OCI-LY1 (cell line): ENCODE data around the gene WDR59.

Experiments used
- H2AFZ ChIP-seq: fragments of 200-600 bp; sonication (generic), shearing (Covaris generic); 2 replicates; pipeline ENCODE4 v1.6.0; 2014; ENCODE audit warnings: antibody characterized with exemption, mild to moderate bottlenecking, low read length
- H3F3A ChIP-seq: fragments of 200-600 bp; sonication (generic), shearing (Covaris generic); 2 replicates; pipeline ENCODE4 v1.6.0; 2014; ENCODE audit warnings: mild to moderate bottlenecking, antibody characterized with exemption, low read length, moderate library complexity; ENCODE audit not compliant: insufficient read depth
- H3K27ac ChIP-seq: fragments of 200-600 bp; sonication (generic); 2 replicates; pipeline ENCODE4 v1.5.1; 2014; ENCODE audit warnings: low read length, mixed run types, mild to moderate bottlenecking, low read depth; ENCODE audit not compliant: poor library complexity, severe bottlenecking
- H3K27me3 ChIP-seq: fragments of 200-600 bp; sonication (generic); 2 replicates; pipeline ENCODE4 v1.6.0; 2014; ENCODE audit warnings: antibody characterized with exemption, mild to moderate bottlenecking, low read length, moderate library complexity; ENCODE audit not compliant: insufficient read depth
- H3K36me3 ChIP-seq: fragments of 200-600 bp; sonication (generic); 2 replicates; pipeline ENCODE4 v1.6.1; 2014; ENCODE audit warnings: mild to moderate bottlenecking, antibody characterized with exemption, low read length, moderate library complexity, mixed read lengths; ENCODE audit not compliant: insufficient read depth
- H3K4me1 ChIP-seq: fragments of 200-600 bp; sonication (generic); 2 replicates; pipeline ENCODE4 v1.5.1; 2014; ENCODE audit warnings: mild to moderate bottlenecking, low read length, moderate library complexity; ENCODE audit not compliant: insufficient read depth, severe bottlenecking
- H3K4me2 ChIP-seq: fragments of 200-600 bp; sonication (generic), shearing (Covaris generic); 2 replicates; pipeline ENCODE4 v1.6.1; 2014; ENCODE audit warnings: low read length
- H3K4me3 ChIP-seq: fragments of 200-600 bp; sonication (generic); 2 replicates; pipeline ENCODE4 v1.5.1; 2014; ENCODE audit warnings: low read length, low read depth, mild to moderate bottlenecking, mixed read lengths; ENCODE audit not compliant: poor library complexity, severe bottlenecking
- H3K79me2 ChIP-seq: fragments of 200-600 bp; shearing (Covaris generic); 2 replicates; pipeline ENCODE4 v1.6.1; 2016; ENCODE audit warnings: mixed run types, low read length, mixed read lengths; ENCODE audit not compliant: insufficient read depth
- H3K9ac ChIP-seq: fragments of 200-600 bp; sonication (generic), shearing (Covaris generic); 2 replicates; pipeline ENCODE4 v1.6.1; 2014; ENCODE audit warnings: mild to moderate bottlenecking, low read length, mixed read lengths
- H3K9me2 ChIP-seq: fragments of 200-600 bp; sonication (generic), shearing (Covaris generic); 2 replicates; pipeline ENCODE4 v1.6.1; 2014; ENCODE audit warnings: low read depth, mild to moderate bottlenecking, low read length, mixed read lengths
- H3K9me3 ChIP-seq: fragments of 200-600 bp; shearing (Covaris generic); 2 replicates; pipeline ENCODE4 v1.6.1; 2014; ENCODE audit warnings: low read length, mixed read lengths
- H4K20me1 ChIP-seq: fragments of 200-600 bp; sonication (generic), shearing (Covaris generic); 2 replicates; pipeline ENCODE4 v1.6.0; 2016; ENCODE audit warnings: mild to moderate bottlenecking, low read length; ENCODE audit not compliant: insufficient read depth
- EZH2 ChIP-seq: fragments of 200-600 bp; sonication (generic), shearing (Covaris generic); IDR thresholded peaks from 2 replicates; pipeline ENCODE4 v1.8.0; 2017; ENCODE audit warnings: borderline replicate concordance, mixed run types, mild to moderate bottlenecking, antibody characterized with exemption, low read length, moderate library complexity, mixed read lengths
- TF ChIP-seq, protein P1 (sequence below): fragments of 200-600 bp; sonication (generic), shearing (Covaris generic); IDR thresholded peaks from 2 replicates; pipeline ENCODE4 v1.5.1; 2017; ENCODE audit warnings: mild to moderate bottlenecking, antibody characterized with exemption, low read length, moderate library complexity, mixed read lengths

The WDR59 gene

DNA sequence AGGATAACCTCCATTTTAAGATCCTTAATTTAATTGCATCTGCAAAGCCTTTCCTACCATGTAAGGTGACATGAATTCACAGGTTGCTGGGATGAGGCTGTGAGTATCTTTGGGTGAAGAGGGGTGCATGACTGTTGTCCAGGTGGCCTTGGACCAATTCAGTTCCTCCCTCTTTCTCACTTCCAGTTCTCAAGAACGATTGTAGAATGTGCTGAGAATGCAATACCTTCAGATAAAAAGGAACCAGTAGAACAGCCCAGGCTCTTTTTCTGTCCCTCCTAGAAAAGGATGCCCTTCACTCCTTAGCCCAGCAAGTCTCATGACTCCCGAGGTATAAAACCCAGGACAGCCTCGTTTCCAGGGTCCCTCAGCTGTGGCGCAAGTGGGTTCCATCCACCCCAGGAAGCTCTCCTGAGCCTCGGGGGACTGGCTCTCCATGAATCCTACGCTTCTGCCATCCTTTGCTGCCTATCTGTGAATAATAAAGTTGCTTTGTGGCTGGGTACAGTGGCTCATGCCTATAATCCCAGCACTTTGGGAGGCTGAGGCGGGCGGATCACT, 148.7 kb downstream of the WDR59 start:
- H3K4me2 ChIP-seq = no peak overlapping the region
- H3K79me2 ChIP-seq = no peaks in the 10 kb centered on the region
- H3K4me3 ChIP-seq = no peak overlapping the region
- H3K9me3 ChIP-seq = no peaks in the 10 kb centered on the region
- no peak overlapping the region for H2AFZ ChIP-seq
- no peaks in the 10 kb centered on the region for H3K36me3 ChIP-seq
- no peaks in the 10 kb centered on the region for H3K9me2 ChIP-seq
- H3K4me1 ChIP-seq = no peaks in the 10 kb centered on the region
- H3K27me3 ChIP-seq = peaks cover 4% of the 10 kb centered on the region; the same call in 1 of the 2 replicates
- H4K20me1 ChIP-seq = no peaks in the 10 kb centered on the region
- no peak overlapping the region for H3K9ac ChIP-seq
- no peak overlapping the region for H3K27ac ChIP-seq
- TF ChIP-seq EZH2 = no peak
- TF ChIP-seq, protein P1, sequence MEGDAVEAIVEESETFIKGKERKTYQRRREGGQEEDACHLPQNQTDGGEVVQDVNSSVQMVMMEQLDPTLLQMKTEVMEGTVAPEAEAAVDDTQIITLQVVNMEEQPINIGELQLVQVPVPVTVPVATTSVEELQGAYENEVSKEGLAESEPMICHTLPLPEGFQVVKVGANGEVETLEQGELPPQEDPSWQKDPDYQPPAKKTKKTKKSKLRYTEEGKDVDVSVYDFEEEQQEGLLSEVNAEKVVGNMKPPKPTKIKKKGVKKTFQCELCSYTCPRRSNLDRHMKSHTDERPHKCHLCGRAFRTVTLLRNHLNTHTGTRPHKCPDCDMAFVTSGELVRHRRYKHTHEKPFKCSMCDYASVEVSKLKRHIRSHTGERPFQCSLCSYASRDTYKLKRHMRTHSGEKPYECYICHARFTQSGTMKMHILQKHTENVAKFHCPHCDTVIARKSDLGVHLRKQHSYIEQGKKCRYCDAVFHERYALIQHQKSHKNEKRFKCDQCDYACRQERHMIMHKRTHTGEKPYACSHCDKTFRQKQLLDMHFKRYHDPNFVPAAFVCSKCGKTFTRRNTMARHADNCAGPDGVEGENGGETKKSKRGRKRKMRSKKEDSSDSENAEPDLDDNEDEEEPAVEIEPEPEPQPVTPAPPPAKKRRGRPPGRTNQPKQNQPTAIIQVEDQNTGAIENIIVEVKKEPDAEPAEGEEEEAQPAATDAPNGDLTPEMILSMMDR = no peak
- H3F3A ChIP-seq = no peaks in the 10 kb centered on the region

GRCh38 chr16:74832228-74832627, 152.7 kb downstream of the WDR59 start:
- H3K36me3 ChIP-seq = no peaks in the 10 kb centered on the region
- no peak overlapping the region for H3K27ac ChIP-seq
- no peaks in the 10 kb centered on the region for H3K9me2 ChIP-seq
- no peaks in the 10 kb centered on the region for H3K27me3 ChIP-seq
- H3F3A ChIP-seq = no peaks in the 10 kb centered on the region
- no peaks in the 10 kb centered on the region for H3K9me3 ChIP-seq
- H4K20me1 ChIP-seq = no peaks in the 10 kb centered on the region
- no peak overlapping the region for H3K4me3 ChIP-seq
- H3K4me1 ChIP-seq = no peaks in the 10 kb centered on the region
- TF ChIP-seq EZH2 = no peak
- TF ChIP-seq, protein P1 = no peak
- no peaks in the 10 kb centered on the region for H3K79me2 ChIP-seq
- H3K4me2 ChIP-seq = no peak overlapping the region
- H3K9ac ChIP-seq = no peak overlapping the region
- H2AFZ ChIP-seq = no peak overlapping the region

- Histone ChIP-seq H3F3A (no peaks in the 10 kb centered on the region), H3K9ac (no peak overlapping the region), H2AFZ (no peak overlapping the region), H4K20me1 (no peaks in the 10 kb centered on the region), H3K4me3 (no peak overlapping the region), H3K4me2 (no peak overlapping the region), H3K79me2 (no peaks in the 10 kb centered on the region), H3K36me3 (no peaks in the 10 kb centered on the region), H3K9me3 (no peaks in the 10 kb centered on the region), H3K9me2 (no peaks in the 10 kb centered on the region), H3K27ac (no peak overlapping the region), H3K4me1 (no peaks in the 10 kb centered on the region), H3K27me3 (no peaks in the 10 kb centered on the region)
- TF ChIP-seq EZH2 = no peak
- TF ChIP-seq, protein P1 = no peak
Observed at GRCh38 chr16:74831467-74831866, 153.5 kb downstream of the WDR59 start.
